LNCaP clone FGC (cell line): ENCODE data around the gene VARS2.

ENCODE experiments used
- DNase-seq: peaks from one replicate; pipeline ENCODE4 v3.0.0-alpha.2; 2011; ENCODE audit warnings: low read depth
- H3K4me3 ChIP-seq: 2 replicates; pipeline ENCODE4 v1.5.1; 2011; ENCODE audit warnings: mild to moderate bottlenecking, low read depth, low read length, control low read depth
- CTCF ChIP-seq: IDR thresholded peaks from 2 replicates; pipeline ENCODE4 v1.5.1; 2012; ENCODE audit warnings: mild to moderate bottlenecking; ENCODE audit not compliant: control insufficient read depth, insufficient read depth; ENCODE audit errors: extremely low read depth

The VARS2 gene

GRCh38 chr6:30931969-30932645 is 18.1 kb downstream of the VARS2 start, which contains the start of gene SFTA2:
TSS of gene SFTA2 (minus strand) at chr6:30932170. CDS start at chr6:30932096, 74 bp downstream.
- DNase-seq: no peak
- TF ChIP-seq CTCF: no peak
- no peak within 1 kb of the TSS for H3K4me3 ChIP-seq

- H3K4me3 ChIP-seq: no peak overlapping the region
- no peak for TF ChIP-seq CTCF
- DNase-seq: no peak
Observed at GRCh38 chr6:30932665-30933365, 18.8 kb downstream of the VARS2 start.

GRCh38 chr6:30935018-30935417 is 21.0 kb downstream of the VARS2 start:
- DNase-seq: no peak
- no peak overlapping the region for H3K4me3 ChIP-seq
- TF ChIP-seq CTCF: no peak

- H3K4me3 ChIP-seq: no peak overlapping the region
- DNase-seq: no peak
- no peak for TF ChIP-seq CTCF
Observed at GRCh38 chr6:30937265-30937664, 23.2 kb downstream of the VARS2 start.

- DNase-seq: no peak
- no peak overlapping the region for H3K4me3 ChIP-seq
- TF ChIP-seq CTCF: no peak
Observed at GRCh38 chr6:30938730-30939129, 24.7 kb downstream of the VARS2 start.

- no peak for TF ChIP-seq CTCF
- DNase-seq: peak; percentile 23
- H3K4me3 ChIP-seq: no peak overlapping the region
Observed at GRCh38 chr6:30939473-30939872, 25.4 kb downstream of the VARS2 start.
